CD4-positive, alpha-beta T cell treated with Interferon alpha-2 for 1 hour (primary cell): ENCODE data around the gene RND3.

Source experiments
- DNase-seq, 2 donors: peaks; one replicate each; pipeline ENCODE4 v3.0.0-alpha.2; 2020 to 2022

The RND3 gene

DNA sequence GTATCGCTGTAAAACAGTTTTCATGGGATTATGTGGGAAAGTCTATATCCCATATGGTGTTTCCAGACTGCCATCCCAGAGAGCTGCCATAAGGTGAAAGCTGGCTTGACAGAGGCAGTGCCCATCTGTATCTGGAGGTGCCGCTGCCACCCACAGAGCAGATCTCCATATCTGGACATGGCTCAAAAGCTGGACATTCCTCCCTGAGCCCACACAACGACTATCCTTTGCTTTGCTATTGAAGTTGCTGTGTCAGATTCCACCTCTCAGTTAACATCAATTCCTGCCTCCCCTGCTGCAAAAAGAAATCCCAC, 55.2 kb downstream of the RND3 start:
- DNase-seq: no peak

DNA sequence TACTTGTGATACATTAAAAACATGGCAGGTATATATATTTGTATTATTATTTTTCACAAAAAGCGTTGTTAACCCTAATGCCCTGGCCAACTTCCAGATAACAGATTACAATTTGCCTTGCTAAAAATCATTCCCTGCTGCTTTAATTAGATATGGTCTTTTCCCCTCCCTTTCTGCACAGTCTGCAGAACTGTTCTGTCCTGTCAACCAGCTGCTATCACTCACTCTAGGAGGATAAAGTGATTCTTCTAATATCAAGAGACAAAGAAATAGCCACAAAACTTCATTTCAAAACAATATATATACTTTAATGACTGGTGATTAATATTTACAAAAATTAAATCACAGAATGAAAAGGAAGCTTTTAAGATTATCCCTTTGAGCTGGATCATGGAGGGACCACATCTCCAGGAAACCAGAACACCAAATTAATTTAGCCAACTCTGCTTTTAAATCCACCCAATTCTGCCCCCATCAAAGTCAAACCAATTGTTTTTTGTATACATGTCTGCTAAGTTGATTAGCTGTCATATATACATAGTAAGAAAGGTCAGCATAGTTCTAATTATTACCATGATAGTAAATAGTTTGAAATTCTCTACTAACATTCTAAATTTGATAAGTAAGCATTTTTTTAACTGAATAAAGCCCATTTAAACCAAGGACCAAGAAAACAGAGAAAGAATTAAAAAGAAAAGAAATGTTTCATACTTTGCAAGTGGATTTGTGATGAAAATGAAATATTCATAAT, 55.7 kb downstream of the RND3 start:
- no peak for DNase-seq

GRCh38 chr2:150429384-150429961, 58.0 kb downstream of the RND3 start:
- DNase-seq: no peak

- no peak for DNase-seq
These were observed 58.8 kb downstream of the RND3 start for GRCh38 chr2:150428641-150429040.

DNA sequence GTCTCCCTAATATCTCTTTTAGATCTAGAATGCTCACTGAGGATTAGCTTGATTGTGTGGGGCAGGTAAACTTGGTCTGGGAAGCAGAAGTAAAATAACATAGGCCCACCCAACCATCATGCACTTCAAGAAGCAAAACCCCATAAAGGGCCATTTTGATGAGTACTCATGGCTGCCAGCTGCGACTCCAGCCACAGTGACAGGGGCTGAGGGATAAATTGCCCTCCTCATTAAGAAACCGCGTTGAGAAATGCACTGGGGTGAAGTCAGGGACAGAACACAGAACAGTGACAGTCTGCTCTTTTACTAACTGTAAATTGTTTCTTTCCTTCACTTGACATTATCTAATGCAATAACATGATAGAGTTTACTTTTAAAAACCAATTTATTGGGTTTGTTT, 60.2 kb downstream of the RND3 start:
- no peak for DNase-seq

GRCh38 chr2:150426724-150427123, 60.7 kb downstream of the RND3 start:
- DNase-seq: no peak

DNA sequence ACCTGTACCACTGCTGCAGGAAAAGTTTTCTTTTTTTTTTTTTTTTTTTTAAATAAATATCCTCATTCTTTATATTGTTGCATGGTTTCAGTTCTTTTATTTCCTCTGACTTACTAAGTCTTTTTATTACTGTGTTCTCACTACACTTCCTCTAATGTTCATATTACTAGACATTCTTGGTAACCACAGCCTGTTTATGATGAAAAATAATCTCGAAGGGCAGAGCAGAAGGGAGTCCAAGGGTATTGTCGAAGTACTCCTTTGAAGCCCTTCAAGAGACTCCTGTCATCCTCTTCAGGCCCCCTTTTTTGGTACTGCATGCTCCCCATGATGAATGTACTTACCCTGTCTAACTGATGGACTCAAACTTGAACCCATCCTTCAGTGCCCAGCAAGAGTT, 61.2 kb downstream of the RND3 start:
- DNase-seq: no peak

DNA sequence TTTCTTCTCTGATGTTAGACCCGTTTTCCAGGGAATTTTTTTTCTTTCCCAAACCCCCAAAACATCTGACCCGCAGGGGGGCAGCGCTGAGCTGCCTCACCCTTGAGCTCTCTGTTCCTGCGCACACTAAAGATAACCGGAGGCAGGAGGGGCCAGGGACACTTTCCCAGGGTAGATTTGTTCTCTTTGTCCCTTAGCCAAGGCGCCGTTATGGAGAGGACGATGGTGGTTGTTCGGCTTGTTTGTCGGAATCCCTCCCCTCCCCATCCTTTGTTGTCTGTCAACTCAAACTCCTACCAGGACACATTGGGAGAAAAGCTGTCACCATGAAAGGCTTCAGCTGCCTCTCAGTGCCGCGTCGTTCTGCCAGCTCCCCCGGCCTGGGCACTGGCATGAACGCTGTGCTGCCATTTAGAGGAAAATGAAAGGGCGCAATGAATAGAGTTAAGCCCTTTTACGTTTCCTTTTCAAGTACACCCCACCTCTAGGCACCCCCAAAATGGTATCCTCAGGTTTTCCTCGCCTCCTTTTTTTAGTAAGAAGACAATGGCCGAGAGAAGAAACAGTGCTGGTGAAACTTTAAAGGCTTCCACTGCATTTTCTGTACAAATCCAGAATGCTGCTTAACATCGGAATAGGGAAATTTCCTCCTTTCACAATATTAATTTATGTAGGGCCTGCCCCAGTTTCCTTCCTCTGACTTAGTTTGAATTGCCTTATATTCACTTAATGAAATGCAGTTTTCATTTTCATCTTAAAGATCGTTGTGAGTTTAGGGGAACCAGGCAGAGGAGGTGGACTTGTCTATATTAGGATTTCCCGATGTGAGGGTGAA, 62.1 kb downstream of the RND3 start:
- no peak for DNase-seq

DNA sequence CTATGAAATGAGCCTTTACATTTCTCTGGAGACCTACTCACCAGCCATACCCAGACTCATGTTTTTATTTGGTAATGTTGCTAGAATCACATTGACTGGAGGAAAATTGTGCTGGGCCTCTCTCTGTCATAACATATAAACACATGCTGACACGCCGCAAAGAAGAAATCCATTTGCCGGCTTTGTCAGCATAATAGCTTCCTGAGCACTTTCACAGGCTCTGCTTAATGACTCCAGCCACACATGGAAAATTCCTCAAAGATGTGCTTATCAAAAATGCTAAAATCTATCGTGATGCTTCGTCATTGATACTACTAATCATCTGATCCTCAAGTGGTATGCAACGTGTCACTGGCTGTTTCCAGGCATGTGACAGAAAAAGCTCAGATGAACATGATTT, 63.1 kb downstream of the RND3 start:
- no peak for DNase-seq

DNA sequence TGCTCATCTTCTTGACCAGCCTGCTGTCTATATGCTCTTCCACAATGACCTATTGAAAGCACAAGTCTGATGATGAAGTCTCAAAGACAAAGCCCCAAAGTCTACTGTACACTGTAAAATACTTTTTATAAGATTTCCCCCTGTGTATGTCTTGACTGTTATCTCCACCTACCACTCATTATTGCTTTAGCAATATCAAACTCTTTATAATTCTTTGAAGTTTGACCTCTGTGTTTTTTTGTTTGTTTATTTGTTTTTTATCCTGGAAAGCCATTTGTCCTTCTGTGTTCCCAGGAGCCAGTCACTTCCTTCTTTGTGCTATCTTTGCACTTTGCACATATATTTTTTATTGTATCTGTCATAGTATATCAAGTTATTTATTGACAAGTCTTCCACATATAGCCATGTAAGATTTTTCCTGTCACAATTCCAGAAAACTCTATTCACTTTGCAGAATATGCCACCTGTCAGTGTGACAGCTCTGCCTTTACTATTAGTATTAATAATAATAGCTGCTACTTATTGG, 66.3 kb downstream of the RND3 start:
- no peak for DNase-seq

- no peak for DNase-seq
These were observed 68.6 kb downstream of the RND3 start for GRCh38 chr2:150418916-150419315.
